Suprapubic skin (tissue), 3 donors: ENCODE measurements around the gene RSRC2.

Experiments
- CTCF ChIP-seq, 2 donors: fragments of 200-600 bp in 1 of 2; fragments of 450-650 bp in 1 of 2; sonication (generic) in 1 of 2; IDR thresholded peaks; one replicate each; pipeline ENCODE4 v1.5.1; 2016 to 2019; ENCODE audit warnings: antibody characterized with exemption in 2 of 2, mild to moderate bottlenecking in 1 of 2, moderate library complexity in 1 of 2
- EP300 ChIP-seq: sonication (generic); formaldehyde crosslinking; IDR thresholded peaks from one replicate; pipeline ENCODE4 v1.6.1; 2017; ENCODE audit warnings: antibody characterized with exemption
- POLR2A ChIP-seq, 2 donors: fragments of 450-650 bp; IDR thresholded peaks; one replicate each; pipeline ENCODE4 v1.6.1; 2017; ENCODE audit warnings: antibody characterized with exemption in 2 of 2, mild to moderate bottlenecking in 2 of 2, moderate library complexity in 2 of 2

GRCh38 chr12:122457627-122458026, 69.1 kb downstream of the RSRC2 start:
- TF ChIP-seq CTCF (IDR thresholded peaks at IDR 0.05) (no peak), POLR2A (IDR thresholded peaks at IDR 0.05) (no peak), EP300 (no peak)
